ENCODE results near the gene C8A.

C8A gene

GRCh38 chr1:56894014-56894413, 39.4 kb downstream of the C8A start:
- DNase-seq (ENCODE audit: low spot score), result no peak

DNA sequence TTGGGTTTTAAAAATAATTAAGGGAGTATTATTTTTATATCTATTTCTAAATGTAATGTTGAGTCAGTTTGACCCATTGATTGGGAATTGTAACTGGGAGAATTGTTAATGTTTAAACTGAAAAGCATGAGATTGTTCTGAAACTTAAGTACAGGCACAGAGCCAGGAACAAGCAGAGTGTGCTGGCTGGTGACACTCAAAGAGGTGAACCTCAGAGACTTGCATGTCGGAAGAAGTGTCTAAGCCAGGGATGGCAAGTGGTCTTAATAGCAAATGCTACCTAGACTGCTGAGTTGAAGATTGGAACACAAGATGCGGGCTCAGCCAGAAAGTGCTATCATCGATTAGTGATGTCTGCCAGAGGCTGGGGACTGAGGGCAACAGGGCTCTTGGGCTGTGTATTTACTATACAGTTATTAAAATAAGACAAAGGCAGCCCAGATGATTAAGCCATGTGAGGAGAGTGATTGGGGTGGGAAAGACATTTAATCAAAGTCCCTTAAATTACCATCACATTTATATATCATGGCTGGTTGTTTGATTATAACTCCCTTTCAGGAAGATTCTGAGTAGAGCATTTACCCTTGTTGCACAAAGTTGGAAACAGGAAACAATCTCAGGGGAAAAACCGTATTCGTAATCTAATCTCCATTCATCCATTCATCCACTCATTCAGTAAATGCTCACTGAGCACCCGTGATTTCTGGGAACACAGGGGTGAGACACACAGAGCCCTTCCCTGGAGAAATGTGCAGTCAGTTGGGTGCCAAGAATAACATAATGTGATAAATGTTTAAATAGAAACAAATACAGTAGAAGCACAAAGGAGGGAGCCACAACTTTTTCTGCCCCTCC, 42.8 kb downstream of the C8A start:
- no peak for DNase-seq (ENCODE audit: low spot score)

- no peak for DNase-seq (ENCODE audit: low spot score)
Measured at GRCh38 chr1:56898005-56898373, 43.4 kb downstream of the C8A start.

- no peak for DNase-seq (ENCODE audit: low spot score)
Measured at GRCh38 chr1:56898879-56899278, 44.3 kb downstream of the C8A start.

DNA sequence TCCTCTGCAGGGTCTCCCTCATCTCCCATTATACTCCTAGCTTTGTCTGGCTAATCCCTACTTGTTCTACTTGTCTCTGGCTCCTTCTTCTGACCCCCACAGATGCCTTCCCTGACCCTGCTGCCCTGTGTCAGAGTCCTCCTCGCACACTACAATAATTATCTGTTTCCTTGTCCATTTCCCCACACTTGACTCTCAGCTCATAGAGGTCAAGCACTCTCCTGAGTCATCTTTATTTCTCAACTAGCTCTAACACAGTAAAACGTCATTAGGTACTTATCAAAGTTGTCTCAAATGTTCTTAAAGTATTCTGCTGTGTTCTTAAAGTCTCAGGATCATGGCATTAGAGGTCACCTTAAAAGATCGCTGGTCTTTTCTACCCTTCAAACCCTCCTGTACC, 47.1 kb downstream of the C8A start:
- peak; percentile 61 for DNase-seq (ENCODE audit: low spot score)

GRCh38 chr1:56903778-56904177, 49.2 kb downstream of the C8A start:
- DNase-seq (ENCODE audit: low spot score), result no peak

DNA sequence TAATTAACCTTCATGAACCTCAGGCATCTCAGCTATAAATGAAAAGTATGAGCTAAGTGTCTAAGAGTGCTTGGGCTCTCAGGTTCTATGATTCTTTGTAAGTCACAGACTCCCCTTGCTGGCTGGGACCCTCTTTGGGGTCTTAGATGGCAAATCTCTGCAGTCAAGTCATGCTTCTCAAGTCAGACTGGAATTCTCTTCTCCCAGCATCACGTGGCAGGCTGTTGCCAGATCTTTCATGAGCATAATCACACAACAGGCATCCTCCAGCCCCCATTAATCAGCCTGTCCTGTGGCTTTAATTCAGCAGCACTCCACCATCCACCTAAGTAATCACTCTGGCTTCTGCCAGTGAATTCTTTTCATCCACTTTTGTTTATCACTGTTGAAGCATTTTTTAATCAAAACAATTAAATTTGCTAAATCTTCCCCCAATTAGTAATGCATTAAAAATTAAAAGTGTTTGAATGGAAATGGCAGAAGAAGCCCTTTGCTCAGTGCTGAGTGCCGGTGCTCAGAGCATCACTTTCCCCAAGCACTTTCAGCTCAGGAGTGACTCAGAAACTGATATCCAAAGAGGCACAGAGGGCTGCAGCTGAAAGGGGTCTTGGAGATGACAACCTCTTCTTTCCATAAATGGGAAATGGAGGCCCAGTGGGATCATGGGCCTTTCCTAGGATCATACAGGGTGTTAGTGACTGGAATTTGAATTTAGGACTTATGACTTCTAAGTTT, 50.2 kb downstream of the C8A start:
- peak; percentile 37 for DNase-seq (ENCODE audit: low spot score)

GRCh38 chr1:56905667-56906066, 51.1 kb downstream of the C8A start:
- no peak for DNase-seq (ENCODE audit: low spot score)

DNA sequence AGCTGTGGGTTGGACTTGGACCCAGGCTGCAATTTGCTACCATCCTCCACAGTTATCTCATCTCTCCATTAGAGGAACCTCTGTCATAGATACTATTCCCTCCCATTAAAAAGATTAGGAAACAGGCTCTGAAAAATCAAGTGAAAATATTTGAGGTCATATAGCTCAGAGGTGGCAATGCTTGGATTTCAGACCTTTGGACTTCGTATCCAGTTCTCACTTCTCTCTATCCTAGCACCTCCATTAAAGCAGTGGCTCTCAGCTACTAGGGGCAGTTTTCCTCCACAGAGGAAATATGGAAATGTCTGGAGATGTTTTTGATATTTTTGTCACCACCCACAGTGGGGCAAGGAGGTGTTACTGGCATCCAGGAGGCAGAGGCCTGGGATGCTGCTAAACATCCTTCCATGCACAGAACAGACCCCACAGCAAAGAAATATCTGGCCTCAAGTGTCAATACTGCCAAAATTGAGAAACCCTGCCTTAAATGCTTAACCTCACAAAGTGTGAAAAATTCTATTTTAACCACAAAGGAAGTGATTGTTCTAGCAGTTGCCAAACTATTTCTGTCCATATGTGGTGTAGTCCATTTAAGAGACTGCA, 54.1 kb downstream of the C8A start:
- peak; percentile 69 for DNase-seq (ENCODE audit: low spot score)

GRCh38 chr1:56910441-56910985, 55.9 kb downstream of the C8A start:
- no peak for DNase-seq (ENCODE audit: low spot score)

GRCh38 chr1:56911098-56911938, 56.7 kb downstream of the C8A start:
- DNase-seq (ENCODE audit: low spot score), result peak; percentile 58

- no peak for DNase-seq (ENCODE audit: low spot score)
Measured at GRCh38 chr1:56912325-56912724, 57.7 kb downstream of the C8A start.

DNA sequence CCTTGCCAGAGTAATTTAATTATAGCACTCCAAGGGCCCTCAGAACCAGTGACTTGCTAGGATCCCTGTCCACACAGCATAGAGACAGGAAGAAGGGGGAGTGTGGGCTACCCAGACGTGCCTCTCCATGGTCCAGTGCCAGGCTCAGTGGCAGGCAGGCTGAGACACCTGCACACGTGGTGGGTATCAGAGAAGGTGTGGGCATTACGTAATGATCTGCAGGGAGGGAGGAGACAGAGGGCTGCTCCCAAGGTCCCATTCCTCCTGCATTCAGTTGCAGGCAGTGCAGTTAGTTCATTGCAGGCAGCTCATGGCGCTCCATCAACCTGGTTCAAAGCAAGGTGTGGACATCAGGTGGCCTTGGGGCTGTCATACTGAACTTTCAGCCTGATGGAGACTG, 61.4 kb downstream of the C8A start:
- DNase-seq (ENCODE audit: low spot score), result no peak

DNA sequence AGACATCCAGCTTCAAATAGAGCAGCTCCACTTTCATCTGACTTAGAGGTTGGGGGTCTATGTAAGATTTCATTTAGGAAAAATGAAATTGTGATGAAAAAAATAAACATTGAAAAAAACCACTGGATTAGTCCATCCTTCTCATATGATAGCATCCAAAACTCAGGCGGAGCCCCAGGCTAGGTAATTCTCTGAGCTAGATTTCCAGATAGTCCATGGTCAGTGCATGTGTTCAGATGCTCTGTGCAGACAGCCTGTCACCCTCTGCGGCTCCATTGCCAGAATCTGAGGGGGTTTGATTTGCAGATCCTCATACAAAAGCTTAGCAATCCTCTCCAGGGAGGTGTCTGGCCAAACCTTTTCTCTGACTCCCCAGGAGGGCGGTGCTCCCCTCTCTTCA, 62.0 kb downstream of the C8A start:
- no peak for DNase-seq (ENCODE audit: low spot score)

- no peak for DNase-seq (ENCODE audit: low spot score)
Measured at GRCh38 chr1:56917356-56917755, 62.8 kb downstream of the C8A start.

DNA sequence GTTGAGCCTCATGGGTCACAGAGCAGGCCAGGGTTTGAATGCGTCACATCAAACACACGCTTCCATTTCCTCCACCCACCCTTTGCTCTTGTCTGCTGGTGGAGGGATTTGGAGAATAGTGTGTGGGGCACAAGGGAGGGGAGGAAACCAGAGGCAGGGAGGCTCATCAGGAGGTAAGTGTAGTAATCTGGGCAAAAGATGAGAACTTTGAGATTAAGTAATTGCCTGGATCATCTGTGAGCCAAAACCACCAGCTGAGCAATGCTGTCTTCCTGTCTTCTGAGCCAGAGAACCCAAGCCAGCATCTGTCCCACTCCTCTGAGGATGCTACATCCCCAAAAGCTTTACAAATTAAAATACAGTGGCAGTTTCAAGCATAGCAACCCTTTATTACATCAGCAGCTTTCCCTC, 66.0 kb downstream of the C8A start:
- peak; percentile 42 for DNase-seq (ENCODE audit: low spot score)

DNA sequence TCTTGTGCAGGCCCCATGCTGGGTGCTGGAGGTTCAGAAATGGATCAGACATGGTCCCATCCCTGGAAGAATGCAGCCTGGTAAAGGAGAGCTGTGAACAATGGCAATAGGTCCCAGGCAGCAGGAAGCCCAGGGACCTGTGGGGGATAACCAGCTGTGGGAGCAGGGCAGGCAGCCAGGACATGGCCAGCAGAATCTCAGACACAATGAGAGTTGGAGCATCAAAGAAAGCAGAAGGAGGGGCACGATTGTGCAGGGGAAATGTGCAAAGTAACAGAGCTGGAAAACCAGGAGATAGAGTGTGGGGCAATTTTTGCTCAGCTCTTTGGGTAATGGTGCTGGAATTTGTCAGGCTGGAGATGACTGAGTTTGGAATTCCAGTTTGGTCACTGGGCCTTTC, 66.9 kb downstream of the C8A start:
- no peak for DNase-seq (ENCODE audit: low spot score)

DNA sequence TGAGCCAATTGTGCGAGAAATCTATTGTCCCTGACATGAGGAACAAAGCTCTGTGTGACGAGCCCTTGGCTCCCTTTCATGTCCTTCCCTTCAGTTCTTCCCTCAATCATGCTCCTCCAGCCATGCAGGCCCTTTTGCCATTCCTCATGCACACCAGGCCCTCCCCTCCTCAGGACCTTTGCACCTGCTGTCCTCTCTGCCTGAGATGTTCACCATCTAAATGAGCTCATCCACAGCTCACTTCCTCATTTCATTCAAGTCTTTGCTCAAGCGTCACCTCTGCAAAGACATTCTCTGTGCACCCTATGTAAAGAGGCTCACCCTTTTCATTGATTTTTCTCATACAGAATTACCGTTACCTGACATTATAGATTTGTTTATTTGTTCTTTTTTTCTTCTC, 67.5 kb downstream of the C8A start:
- no peak for DNase-seq (ENCODE audit: low spot score)

DNA sequence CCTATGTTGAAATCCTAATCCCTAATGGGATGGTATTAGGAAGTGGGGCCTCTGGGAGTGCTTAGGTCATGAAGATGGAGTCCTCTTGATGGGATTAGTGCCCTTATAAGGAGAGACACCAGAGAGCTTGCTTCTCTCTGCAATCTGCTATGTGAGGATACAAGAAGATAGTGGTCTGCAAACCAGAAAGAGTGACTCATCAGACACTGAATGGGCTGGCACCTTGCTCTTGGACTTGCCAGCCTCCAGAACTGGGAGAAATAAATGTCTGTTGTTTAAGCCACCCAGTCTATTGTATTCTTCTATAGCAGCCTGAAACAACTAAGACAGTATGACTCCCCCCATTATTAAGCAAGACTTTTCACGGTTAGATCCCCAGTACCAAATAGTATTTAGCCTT, 67.9 kb downstream of the C8A start:
- DNase-seq (ENCODE audit: low spot score), result no peak

GRCh38 chr1:56923201-56923600, 68.6 kb downstream of the C8A start:
- no peak for DNase-seq (ENCODE audit: low spot score)

DNA sequence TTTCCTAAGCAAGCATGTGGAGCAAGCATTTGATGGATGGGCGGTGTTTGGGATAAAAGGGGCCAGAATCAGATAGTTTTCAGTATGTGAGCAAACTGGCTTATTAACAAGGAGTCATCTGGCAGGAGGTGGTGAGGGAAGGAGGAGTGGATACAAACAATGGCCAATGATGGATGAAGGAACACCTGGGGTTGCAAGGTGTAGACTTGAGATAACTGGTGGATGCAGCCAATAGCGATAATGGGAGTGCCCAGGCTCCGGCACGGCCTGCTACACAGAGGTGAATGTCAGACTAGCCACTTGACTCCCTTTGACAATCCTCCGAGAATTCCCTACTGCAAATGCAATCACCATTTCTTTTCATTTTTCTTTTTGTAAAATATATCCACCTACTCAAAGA, 69.5 kb downstream of the C8A start:
- no peak for DNase-seq (ENCODE audit: low spot score)

DNA sequence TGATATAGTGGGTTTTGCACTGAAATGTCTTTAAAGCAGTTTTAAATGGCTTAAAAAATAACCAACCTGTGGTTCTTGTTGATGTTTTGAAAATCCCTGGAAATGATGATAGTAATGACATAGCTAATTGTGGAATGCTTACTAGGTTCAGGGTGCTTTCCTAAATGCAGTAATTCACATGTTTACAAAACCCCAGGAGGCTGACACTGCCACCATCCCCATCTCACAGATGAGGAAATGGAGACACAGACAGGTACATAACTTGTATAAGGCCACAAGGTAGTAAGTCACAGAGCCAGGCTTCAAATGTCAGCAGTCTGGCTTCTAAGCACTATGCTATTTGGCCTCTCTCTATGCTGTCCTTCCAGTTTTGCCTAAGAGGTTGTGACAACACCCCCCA, 70.6 kb downstream of the C8A start:
- DNase-seq (ENCODE audit: low spot score), result no peak

Data from AG08395 (cell line).